DMS153 treated with DMSO at 0.1 percent for 48 hours (cell line): ENCODE measurements around the gene C1QTNF8.
"Not testable (repeated sequence)": the region's sequence is repeated elsewhere in the genome, so short reads cannot be mapped to it uniquely, and the experiment has no call there.

Experiments used
- DNase-seq: peaks from one replicate; lab custom pipeline; 2025; ENCODE audit not compliant: unreplicated experiment; lab: John Stamatoyannopoulos, UW

The C1QTNF8 gene

GRCh38 chr16:1095450-1096168 lies 435 bp downstream of the C1QTNF8 start:
- DNase-seq, result no peak

- no peak for DNase-seq
These were observed 1.2 kb downstream of the C1QTNF8 start for GRCh38 chr16:1094601-1095449.

GRCh38 chr16:1094124-1094479 lies 1.9 kb downstream of the C1QTNF8 start:
- no peak for DNase-seq

- peak; percentile 38 for DNase-seq
These were observed 2.5 kb downstream of the C1QTNF8 start for GRCh38 chr16:1093284-1094123.

- DNase-seq, result not testable (repeated sequence)
These were observed 3.3 kb downstream of the C1QTNF8 start for GRCh38 chr16:1092685-1093283.

- DNase-seq, result no peak
These were observed 4.0 kb downstream of the C1QTNF8 start for GRCh38 chr16:1091992-1092552.

- DNase-seq, result peak; percentile 32
These were observed 5.1 kb downstream of the C1QTNF8 start for GRCh38 chr16:1090620-1091587.

- peak; percentile 16 for DNase-seq
These were observed 6.0 kb downstream of the C1QTNF8 start for GRCh38 chr16:1089822-1090619.

GRCh38 chr16:1089439-1089821 lies 6.6 kb downstream of the C1QTNF8 start:
- DNase-seq, result no peak

GRCh38 chr16:1088295-1089170 lies 7.5 kb downstream of the C1QTNF8 start:
- peak; percentile 69 for DNase-seq

- not testable (repeated sequence) for DNase-seq
These were observed 9.6 kb downstream of the C1QTNF8 start for GRCh38 chr16:1086443-1086842.

GRCh38 chr16:1084971-1085370 lies 11.1 kb downstream of the C1QTNF8 start:
- no peak for DNase-seq

GRCh38 chr16:1082952-1083675 lies 12.9 kb downstream of the C1QTNF8 start:
- DNase-seq, result peak; percentile 52

- peak; percentile 17 for DNase-seq
These were observed 13.6 kb downstream of the C1QTNF8 start for GRCh38 chr16:1082266-1082951.

- no peak for DNase-seq
These were observed 14.2 kb downstream of the C1QTNF8 start for GRCh38 chr16:1081734-1082265.
